ENCODE data around the gene CPSF2. TPM values are rescaled to one million over a fixed set of nuclear protein-coding genes. Genes with fewer than 3 reads are reported as not detected.

Gene CPSF2
- total RNA-seq, 1 donor, result 9.7 TPM

Other genes starting within 250 kb of the CPSF2 start
- 1.9 TPM for gene FBLN5, start 174.3 kb upstream of the CPSF2 start, total RNA-seq
- gene TRIP11, start 81.9 kb upstream of the CPSF2 start, total RNA-seq, result 16.2 TPM
- gene ATXN3, start 15.4 kb upstream of the CPSF2 start, total RNA-seq, result 17.2 TPM
- 45.2 TPM for gene NDUFB1, start 263 bp upstream of the CPSF2 start, total RNA-seq
- 0.54 TPM for gene SLC24A4, start 201.2 kb downstream of the CPSF2 start, total RNA-seq

Measured in hematopoietic multipotent progenitor cell (in vitro differentiated cells).